HepG2 (cell line): ENCODE results near the gene NXPE4. TPM values are rescaled to one million over a fixed set of nuclear protein-coding genes. Genes with fewer than 3 reads are reported as not detected.

Source experiments
- ATAC-seq: fragments of 200-7000 bp; cut with Tn5 transposase; 3 replicates; pipeline ENCODE4 v1.9.1; 2020; ENCODE audit warnings: mild to moderate bottlenecking, moderate library complexity
- BruUV-seq: library from RNA; stranded (reverse); fragments of 400-500 nt; replicated peaks from 2 replicates; lab custom pipeline; 2021; lab: Mats Ljungman, UMichigan
- CTCF ChIA-PET: fragments of 300-600 bp; formaldehyde crosslinking; extraction: SDS; loops from one replicate; lab custom pipeline; 2021; ENCODE audit warnings: low total read pairs, inconsistent platforms, low intra/inter-chr PET ratio; lab: Yijun Ruan, JAX
- POLR2A ChIA-PET: fragments of 350-600 bp; sonication (Branson Sonifier 250); formaldehyde crosslinking; loops from one replicate; lab custom pipeline; 2020; ENCODE audit warnings: antibody characterized with exemption, inconsistent platforms; lab: Yijun Ruan, JAX
- DNase-seq: peaks from one replicate; pipeline ENCODE4 v3.0.0-alpha.2; 2015; ENCODE audit warnings: low spot score
- FAIRE-seq: peaks from 3 replicates; lab custom pipeline; 2011; peaks lifted over from hg19 to GRCh38; lab: Jason Lieb, UNC
- H2AFZ ChIP-seq: one replicate; pipeline ENCODE4 v1.6.1; 2011; ENCODE audit warnings: low read length, inconsistent platforms
- H3K27ac ChIP-seq: fragments of 300-600 bp; 3 replicates; pipeline ENCODE4 v1.8.0; 2011; ENCODE audit warnings: mixed run types, mild to moderate bottlenecking, mixed read lengths, low read length, inconsistent platforms; ENCODE audit not compliant: insufficient read depth; ENCODE audit errors: extremely low read length
- H3K27me3 ChIP-seq, 2 experiments: fragments of 200-600 bp in 1 of 2; 2 replicates in 1 of 2; 3 replicates in 1 of 2; pipeline versions ENCODE4 v1.6.0 to v1.8.0; 2011; ENCODE audit warnings: low read length in 2 of 2, mild to moderate bottlenecking in 2 of 2, moderate library complexity in 2 of 2, inconsistent platforms in 1 of 2; ENCODE audit not compliant: insufficient read depth in 2 of 2, control insufficient read depth in 1 of 2
- H3K36me3 ChIP-seq, 2 experiments: fragments of 200-600 bp in 1 of 2; replicated peaks in 1 of 2; 2 replicates in 1 of 2; 3 replicates in 1 of 2; pipeline versions ENCODE4 v1.5.1 to v1.8.0; 2011; ENCODE audit warnings: low read length in 2 of 2, inconsistent platforms in 1 of 2; ENCODE audit not compliant: insufficient read depth in 2 of 2, control insufficient read depth in 1 of 2
- H3K4me1 ChIP-seq: 2 replicates; pipeline ENCODE4 v1.5.1; 2012; ENCODE audit warnings: low read length, inconsistent platforms; ENCODE audit not compliant: insufficient read depth
- H3K4me2 ChIP-seq: 2 replicates; pipeline ENCODE4 v1.6.0; 2011; ENCODE audit warnings: low read depth, low read length, inconsistent platforms
- H3K4me3 ChIP-seq, 3 experiments: fragments of 200-600 bp in 1 of 3; sonication (generic), shearing (Covaris generic) in 1 of 3; replicated peaks in 1 of 3; 2 replicates each; pipeline ENCODE4 v1.5.1; 2011 to 2016; ENCODE audit warnings: low read length in 3 of 3, inconsistent platforms in 2 of 3, low read depth in 2 of 3, mild to moderate bottlenecking in 2 of 3, control low read depth in 1 of 3, mixed read lengths in 1 of 3; ENCODE audit not compliant: insufficient read depth in 1 of 3
- H3K79me2 ChIP-seq: one replicate; pipeline ENCODE4 v1.6.1; 2011; ENCODE audit warnings: low read length, inconsistent platforms; ENCODE audit not compliant: insufficient read depth
- H3K9ac ChIP-seq: 2 replicates; pipeline ENCODE4 v1.6.0; 2011; ENCODE audit warnings: mild to moderate bottlenecking, low read depth, low read length, inconsistent platforms; ENCODE audit not compliant: insufficient read depth
- H3K9me3 ChIP-seq: 2 replicates; pipeline ENCODE4 v1.5.1; 2012; ENCODE audit warnings: mild to moderate bottlenecking, low read length
- H4K20me1 ChIP-seq: 2 replicates; pipeline ENCODE4 v1.6.0; 2011; ENCODE audit warnings: inconsistent platforms, mild to moderate bottlenecking, low read length, moderate library complexity; ENCODE audit not compliant: insufficient read depth
- FIP1L1 ChIP-seq: fragments of 200-400 bp; formaldehyde crosslinking; IDR thresholded peaks from 2 replicates; pipeline ENCODE4 v1.6.1; 2018; ENCODE audit warnings: low read depth, mild to moderate bottlenecking, low read length, moderate library complexity, borderline replicate concordance; ENCODE audit not compliant: insufficient read depth
- KDM5B ChIP-seq: sonication (generic); formaldehyde crosslinking; IDR thresholded peaks from 2 replicates; pipeline ENCODE4 v1.4.0; 2020; ENCODE audit warnings: missing genetic modification reagents, mild to moderate bottlenecking, borderline replicate concordance
- NONO ChIP-seq, 2 experiments: fragments of 450-650 bp in 1 of 2; sonication (generic) in 1 of 2; formaldehyde crosslinking in 1 of 2; IDR thresholded peaks in 1 of 2; conservative IDR thresholded peaks in 1 of 2; 2 replicates each; pipeline versions ENCODE4 v1.6.1 to v1.8.0; 2017 to 2022; ENCODE audit warnings: mild to moderate bottlenecking in 1 of 2, missing genetic modification reagents in 1 of 2, moderate library complexity in 1 of 2
- YEATS4 ChIP-seq: sonication (generic); formaldehyde crosslinking; IDR thresholded peaks from 2 replicates; pipeline ENCODE4 v1.4.0; 2020; ENCODE audit warnings: missing genetic modification reagents, borderline replicate concordance
- YY1 ChIP-seq: IDR thresholded peaks from 2 replicates; pipeline ENCODE4 v1.6.1; 2011; ENCODE audit warnings: low read length, low read depth, moderate library complexity, mild to moderate bottlenecking; ENCODE audit not compliant: insufficient read depth, insufficient replicate concordance
- ZNF350 ChIP-seq: sonication (generic); formaldehyde crosslinking; IDR thresholded peaks from 2 replicates; pipeline ENCODE4 v1.4.0; 2020; ENCODE audit warnings: mild to moderate bottlenecking, low read depth, missing genetic modification reagents, borderline replicate concordance
- ZNF569 ChIP-seq: sonication (generic); formaldehyde crosslinking; IDR thresholded peaks from 2 replicates; pipeline ENCODE4 v1.5.0; 2020; ENCODE audit warnings: mild to moderate bottlenecking, missing genetic modification reagents, moderate library complexity, borderline replicate concordance
- ZNF747 ChIP-seq: sonication (generic); formaldehyde crosslinking; IDR thresholded peaks from 2 replicates; pipeline ENCODE4 v1.8.1; 2023; ENCODE audit warnings: missing genetic modification reagents, mild to moderate bottlenecking, borderline replicate concordance
- ZNF878 ChIP-seq: sonication (generic); formaldehyde crosslinking; IDR thresholded peaks from 2 replicates; pipeline ENCODE4 v1.8.1; 2023; ENCODE audit warnings: mild to moderate bottlenecking, missing genetic modification reagents, moderate library complexity
- WGBS: methylation state at CpG from one replicate; pipeline ENCODE4 v1.1.6; 2017; ENCODE audit warnings: low lambda C conversion rate; 5-methylcytosine and 5-hydroxymethylcytosine counted together
- in situ Hi-C: cut with HindIII; loops from 2 replicates; pipeline ENCODE4 v1.10.0; 2017; ENCODE audit warnings: low pct_unique_long_range_greater_than_20kb; ENCODE audit not compliant: extremely low pct_ligation_motif_present
- intact Hi-C: fragments of 100-400 bp; cut with micrococcal nuclease; formaldehyde crosslinking; loops from one replicate; pipeline ENCODE4 v1.10.0; 2022; ENCODE audit not compliant: unreplicated experiment
- polyA plus RNA-seq, 8 experiments: library from polyadenylated mRNA; depleted of rRNA in 3 of 8; stranded (reverse) in 7 of 8; unstranded in 1 of 8; fragments of >200 nt; fragmentation: Illumina TruSeq in 4 of 8; extraction: Trizol in 4 of 8; gene quantifications; 2 replicates each; pipeline versions ENCODE4 v1.2.1 to v1.2.3, GENCODE V29; 2011 to 2016; ENCODE audit warnings: low read depth in 4 of 8, missing spikeins in 1 of 8, mixed read lengths in 1 of 8; ENCODE audit not compliant: insufficient read depth in 1 of 8
- total RNA-seq, 5 experiments: library from RNA; depleted of rRNA; stranded (reverse); fragments of >200 nt; fragmentation: Illumina TruSeq; extraction: Trizol; gene quantifications; 2 replicates each; pipeline ENCODE4 v1.2.3, GENCODE V29; 2016; ENCODE audit warnings: low read depth in 1 of 5
- TF ChIP-seq, protein P1 (sequence below): sonication (generic); formaldehyde crosslinking; conservative IDR thresholded peaks from 2 replicates; pipeline ENCODE4 v1.4.0; 2020; ENCODE audit warnings: missing genetic modification reagents
- TF ChIP-seq, protein P2 (sequence below): sonication (generic); formaldehyde crosslinking; conservative IDR thresholded peaks from 2 replicates; pipeline ENCODE4 v1.4.0; 2020; ENCODE audit warnings: missing genetic modification reagents
- TF ChIP-seq, protein P3 (sequence below): IDR thresholded peaks from 2 replicates; pipeline ENCODE4 v1.6.1; 2016; ENCODE audit warnings: low read depth
- TF ChIP-seq, protein P4 (sequence below): IDR thresholded peaks from 2 replicates; pipeline ENCODE4 v1.6.1; 2016; ENCODE audit warnings: missing biosample characterization, missing genetic modification reagents, low read depth
- TF ChIP-seq, protein P5 (sequence below): sonication (generic); formaldehyde crosslinking; IDR thresholded peaks from 2 replicates; pipeline ENCODE4 v1.5.1; 2020; ENCODE audit warnings: missing genetic modification reagents, mild to moderate bottlenecking, borderline replicate concordance

NXPE4 gene
- total and polyA plus RNA-seq, 2 of the 13 experiments (the other 11 are each of a cell fraction or from before 2014, with no cell fraction given) = not detected

DNA sequence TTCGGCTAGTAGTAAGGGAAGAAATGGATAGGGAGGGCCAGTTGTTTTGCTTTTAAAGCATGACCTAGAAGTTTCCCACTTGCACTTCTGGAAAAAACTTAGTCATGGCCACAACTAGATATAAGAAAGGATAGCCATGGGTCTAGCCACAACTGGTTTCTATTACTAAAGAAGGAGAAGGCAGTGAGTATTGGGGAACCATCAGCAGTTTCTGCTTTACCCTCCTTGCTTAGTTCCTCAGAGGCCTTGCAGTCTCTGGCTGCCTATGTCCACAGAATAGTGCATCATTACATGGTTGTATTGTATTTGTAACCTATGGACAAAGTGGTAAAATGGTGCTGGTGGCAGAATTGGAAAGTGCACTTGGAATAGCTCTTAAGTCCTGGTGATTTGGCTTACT is 71.5 kb downstream of the NXPE4 start (continued):
- TF ChIP-seq, protein P1, sequence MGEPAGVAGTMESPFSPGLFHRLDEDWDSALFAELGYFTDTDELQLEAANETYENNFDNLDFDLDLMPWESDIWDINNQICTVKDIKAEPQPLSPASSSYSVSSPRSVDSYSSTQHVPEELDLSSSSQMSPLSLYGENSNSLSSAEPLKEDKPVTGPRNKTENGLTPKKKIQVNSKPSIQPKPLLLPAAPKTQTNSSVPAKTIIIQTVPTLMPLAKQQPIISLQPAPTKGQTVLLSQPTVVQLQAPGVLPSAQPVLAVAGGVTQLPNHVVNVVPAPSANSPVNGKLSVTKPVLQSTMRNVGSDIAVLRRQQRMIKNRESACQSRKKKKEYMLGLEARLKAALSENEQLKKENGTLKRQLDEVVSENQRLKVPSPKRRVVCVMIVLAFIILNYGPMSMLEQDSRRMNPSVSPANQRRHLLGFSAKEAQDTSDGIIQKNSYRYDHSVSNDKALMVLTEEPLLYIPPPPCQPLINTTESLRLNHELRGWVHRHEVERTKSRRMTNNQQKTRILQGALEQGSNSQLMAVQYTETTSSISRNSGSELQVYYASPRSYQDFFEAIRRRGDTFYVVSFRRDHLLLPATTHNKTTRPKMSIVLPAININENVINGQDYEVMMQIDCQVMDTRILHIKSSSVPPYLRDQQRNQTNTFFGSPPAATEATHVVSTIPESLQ (CRISPR knock-in tag) = no peak

DNA sequence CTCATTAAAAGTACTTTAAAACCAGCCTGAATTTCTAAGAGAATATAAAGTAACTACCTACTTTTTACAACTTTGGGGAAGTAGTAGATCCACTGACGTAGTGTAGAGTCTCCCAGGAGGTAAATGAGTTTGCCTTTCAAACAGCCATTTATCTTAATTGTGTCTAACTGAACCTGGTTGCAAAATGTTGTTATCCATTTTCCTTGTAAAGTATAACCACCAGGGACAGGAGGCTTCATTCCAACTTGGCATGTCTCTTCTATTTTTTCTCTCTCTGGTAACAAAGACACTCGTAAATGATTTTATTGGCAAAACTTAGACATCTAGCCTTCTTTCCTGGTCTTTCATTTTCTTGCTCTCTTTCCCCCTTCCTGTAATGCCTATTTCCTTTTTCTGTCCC is 72.8 kb downstream of the NXPE4 start:
- Histone ChIP-seq H3K4me1 (no peaks in the 10 kb centered on the region), H4K20me1 (no peaks in the 10 kb centered on the region), H3K27ac (no peak overlapping the region), H2AFZ (no peak overlapping the region), H3K79me2 (no peaks in the 10 kb centered on the region), H3K36me3 (no peaks in the 10 kb centered on the region), H3K4me3 (no peak overlapping the region), H3K27me3 (no peaks in the 10 kb centered on the region), H3K4me2 (no peak overlapping the region), H3K9me3 (peaks cover 9% of the 10 kb centered on the region; the same call in 1 of the 2 replicates), H3K9ac (no peak overlapping the region)
- TF ChIP-seq ZNF747 (CRISPR knock-in tag) = no peak
- no peak for TF ChIP-seq YY1
- TF ChIP-seq, protein P2, sequence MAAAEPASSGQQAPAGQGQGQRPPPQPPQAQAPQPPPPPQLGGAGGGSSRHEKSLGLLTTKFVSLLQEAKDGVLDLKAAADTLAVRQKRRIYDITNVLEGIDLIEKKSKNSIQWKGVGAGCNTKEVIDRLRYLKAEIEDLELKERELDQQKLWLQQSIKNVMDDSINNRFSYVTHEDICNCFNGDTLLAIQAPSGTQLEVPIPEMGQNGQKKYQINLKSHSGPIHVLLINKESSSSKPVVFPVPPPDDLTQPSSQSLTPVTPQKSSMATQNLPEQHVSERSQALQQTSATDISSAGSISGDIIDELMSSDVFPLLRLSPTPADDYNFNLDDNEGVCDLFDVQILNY (CRISPR knock-in tag) = no peak
- TF ChIP-seq, protein P3, sequence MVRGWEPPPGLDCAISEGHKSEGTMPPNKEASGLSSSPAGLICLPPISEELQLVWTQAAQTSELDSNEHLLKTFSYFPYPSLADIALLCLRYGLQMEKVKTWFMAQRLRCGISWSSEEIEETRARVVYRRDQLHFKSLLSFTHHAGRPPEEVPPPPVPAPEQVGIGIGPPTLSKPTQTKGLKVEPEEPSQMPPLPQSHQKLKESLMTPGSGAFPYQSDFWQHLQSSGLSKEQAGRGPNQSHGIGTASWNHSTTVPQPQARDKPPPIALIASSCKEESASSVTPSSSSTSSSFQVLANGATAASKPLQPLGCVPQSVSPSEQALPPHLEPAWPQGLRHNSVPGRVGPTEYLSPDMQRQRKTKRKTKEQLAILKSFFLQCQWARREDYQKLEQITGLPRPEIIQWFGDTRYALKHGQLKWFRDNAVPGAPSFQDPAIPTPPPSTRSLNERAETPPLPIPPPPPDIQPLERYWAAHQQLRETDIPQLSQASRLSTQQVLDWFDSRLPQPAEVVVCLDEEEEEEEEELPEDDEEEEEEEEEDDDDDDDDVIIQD = no peak
- TF ChIP-seq, protein P4, sequence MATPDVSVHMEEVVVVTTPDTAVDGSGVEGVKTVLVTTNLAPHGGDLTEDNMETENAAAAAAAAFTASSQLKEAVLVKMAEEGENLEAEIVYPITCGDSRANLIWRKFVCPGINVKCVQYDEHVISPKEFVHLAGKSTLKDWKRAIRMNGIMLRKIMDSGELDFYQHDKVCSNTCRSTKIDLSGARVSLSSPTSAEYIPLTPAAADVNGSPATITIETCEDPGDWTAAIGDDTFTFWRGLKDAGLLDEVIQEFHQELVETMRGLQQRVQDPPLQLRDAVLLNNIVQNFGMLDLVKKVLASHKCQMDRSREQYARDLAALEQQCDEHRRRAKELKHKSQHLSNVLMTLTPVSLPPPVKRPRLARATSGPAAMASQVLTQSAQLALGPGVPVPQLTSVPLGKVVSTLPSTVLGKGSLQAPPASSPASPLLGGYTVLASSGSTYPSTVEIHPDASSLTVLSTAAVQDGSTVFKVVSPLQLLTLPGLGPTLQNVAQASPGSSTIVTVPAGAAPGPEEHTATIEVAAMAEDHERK (CRISPR knock-in tag) = no peak
- TF ChIP-seq, protein P5, sequence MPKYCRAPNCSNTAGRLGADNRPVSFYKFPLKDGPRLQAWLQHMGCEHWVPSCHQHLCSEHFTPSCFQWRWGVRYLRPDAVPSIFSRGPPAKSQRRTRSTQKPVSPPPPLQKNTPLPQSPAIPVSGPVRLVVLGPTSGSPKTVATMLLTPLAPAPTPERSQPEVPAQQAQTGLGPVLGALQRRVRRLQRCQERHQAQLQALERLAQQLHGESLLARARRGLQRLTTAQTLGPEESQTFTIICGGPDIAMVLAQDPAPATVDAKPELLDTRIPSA = no peak
- TF ChIP-seq ZNF878 (CRISPR knock-in tag) = no peak
- TF ChIP-seq YEATS4 (CRISPR knock-in tag) = no peak
- TF ChIP-seq NONO (IDR thresholded peaks at IDR 0.05) = no peak
- TF ChIP-seq NONO (CRISPR knock-in tag; conservative IDR thresholded peaks at IDR 0.05) = no peak
- no peak for TF ChIP-seq FIP1L1
- no peak for TF ChIP-seq KDM5B (CRISPR knock-in tag)
- TF ChIP-seq ZNF569 (CRISPR knock-in tag) = no peak
- no peak for TF ChIP-seq ZNF350 (CRISPR knock-in tag)
- ChIA-PET POLR2A (no interaction called here), CTCF (no interaction called here)
- 0% methylated on average over 2 of the region's 2 CpGs for whole genome bisulfite sequencing
- intact Hi-C loops (no loop called here), in situ Hi-C loops (no loop called here)
- no peak for FAIRE-seq
- BruUV-seq = no TSS peak
- DNase-seq = no peak
- ATAC-seq = no peak
